SKM-1 (cell line): Measurements from ENCODE around the gene ZBTB7B.
A peak's percentile ranks its signal among the peaks of the same experiment; 100 is the strongest.

Experiments
- DNase-seq: peaks from one replicate; lab custom pipeline; 2025; ENCODE audit not compliant: unreplicated experiment; lab: John Stamatoyannopoulos, UW

ZBTB7B gene

DNA sequence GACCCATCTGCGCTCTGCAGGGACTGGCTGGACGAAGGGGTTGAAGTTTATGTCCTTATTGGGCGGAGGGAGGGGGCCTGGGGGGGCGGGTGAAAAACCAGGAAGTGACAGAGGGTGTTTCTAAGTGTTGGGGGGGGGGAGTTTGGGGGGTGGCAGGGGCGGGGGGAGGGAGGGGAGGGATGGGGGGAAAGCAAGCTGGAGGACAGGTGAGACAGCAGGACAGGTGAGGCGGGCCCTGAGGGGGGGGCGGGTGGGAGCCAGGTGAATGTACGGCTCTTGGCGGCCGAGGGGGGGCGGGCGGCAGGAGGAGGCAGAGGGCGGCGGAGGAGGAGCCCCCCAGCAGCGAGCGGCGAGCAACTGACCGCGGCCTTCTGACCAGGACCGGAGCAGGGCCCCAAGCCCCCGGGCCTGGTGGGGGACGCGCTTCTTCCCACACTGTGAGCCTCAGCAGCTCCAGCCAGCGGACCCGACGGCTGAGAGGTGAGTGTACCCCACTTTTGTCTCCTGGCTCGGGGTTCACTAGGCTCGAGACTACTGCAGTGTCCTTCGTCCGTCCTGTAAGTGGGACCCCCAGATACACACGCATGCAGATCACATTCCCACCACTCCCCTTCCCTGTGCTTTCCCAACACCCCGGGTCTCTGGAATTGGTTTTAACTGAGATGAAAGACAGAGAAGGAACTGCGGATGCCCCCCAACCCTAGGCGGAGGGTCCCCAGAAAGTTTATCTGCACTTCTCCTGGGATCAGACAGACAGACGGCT is at the start of gene ZBTB7B:
ZBTB7B (plus strand) TSS at position 339 of the 763 bp plus-strand sequence. CDS start 11,859 bp downstream, outside the sequence.
- peak; percentile 94 for DNase-seq

DNA sequence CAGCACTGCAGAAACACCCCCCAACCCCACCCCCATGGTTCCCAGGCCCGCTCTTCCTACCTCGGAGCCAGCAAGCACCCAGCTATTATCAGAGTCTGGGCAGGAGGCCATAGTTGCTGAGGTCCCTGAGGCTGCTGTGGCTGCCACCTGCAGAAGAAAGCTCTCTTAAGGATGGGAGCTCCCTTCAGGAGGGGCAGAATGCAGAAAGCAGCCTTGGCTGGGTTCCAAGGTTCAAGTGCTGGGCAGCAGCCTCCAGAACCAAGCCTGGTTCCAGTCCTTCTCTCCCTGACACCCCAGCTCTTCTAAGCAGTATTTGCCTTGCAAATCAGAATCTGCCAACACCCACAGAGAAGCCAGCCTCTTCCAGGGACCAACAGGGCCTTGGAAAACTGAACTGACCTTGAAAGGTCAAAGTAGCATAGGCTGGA is 49.0 kb upstream of the ZBTB7B start:
- DNase-seq: no peak

DNA sequence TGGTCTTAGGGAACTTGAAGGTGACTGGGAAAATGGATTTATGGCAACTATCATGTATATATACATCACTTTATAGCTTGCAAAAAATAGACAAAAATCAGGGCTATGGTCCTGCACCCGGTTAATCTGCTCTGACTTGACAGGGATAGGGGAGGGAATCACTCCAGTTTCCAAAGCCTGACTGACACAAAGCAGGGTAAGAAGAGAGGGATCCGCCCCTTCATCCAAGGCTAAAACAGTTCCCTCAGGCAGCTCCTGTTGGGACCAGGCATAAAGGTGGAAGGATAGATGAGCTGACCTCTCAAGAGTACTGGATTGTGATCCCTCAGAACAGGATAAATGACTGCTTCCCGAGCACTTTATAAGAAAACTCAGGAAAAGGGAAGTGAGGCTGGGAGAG is 48.1 kb upstream of the ZBTB7B start:
- DNase-seq: no peak

DNA sequence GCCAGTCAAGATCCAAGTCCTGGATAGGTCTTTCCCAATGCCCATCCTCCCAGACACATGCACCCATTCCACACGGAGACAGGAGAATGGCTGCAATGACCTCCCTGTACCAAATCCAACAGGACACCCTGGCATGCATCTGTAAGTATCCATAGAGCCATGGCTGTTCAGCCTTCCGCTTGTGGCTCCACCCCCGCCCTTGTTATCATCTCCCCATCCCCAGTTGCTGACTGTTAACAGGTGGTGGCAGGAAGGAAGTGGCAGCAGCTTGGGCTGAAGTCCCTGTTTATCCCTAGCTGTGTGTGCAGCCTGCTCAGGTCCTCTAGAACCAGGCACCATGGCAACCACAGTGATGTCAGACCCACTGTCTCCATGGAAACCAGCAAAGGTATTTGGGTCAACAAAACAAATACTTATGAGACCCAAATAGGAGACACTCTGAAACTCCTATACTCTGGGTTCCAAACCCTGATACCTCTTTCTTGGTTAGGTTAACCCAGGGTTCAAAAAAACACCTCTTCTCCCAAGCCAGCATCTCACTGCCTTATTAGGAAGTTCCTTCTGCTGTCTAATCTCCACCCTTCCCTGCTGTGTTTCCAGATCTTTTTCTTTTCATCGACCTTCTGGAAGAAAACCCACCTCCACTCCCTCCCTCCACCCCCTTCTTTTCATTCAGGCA is 47.4 kb upstream of the ZBTB7B start:
- no peak for DNase-seq

DNA sequence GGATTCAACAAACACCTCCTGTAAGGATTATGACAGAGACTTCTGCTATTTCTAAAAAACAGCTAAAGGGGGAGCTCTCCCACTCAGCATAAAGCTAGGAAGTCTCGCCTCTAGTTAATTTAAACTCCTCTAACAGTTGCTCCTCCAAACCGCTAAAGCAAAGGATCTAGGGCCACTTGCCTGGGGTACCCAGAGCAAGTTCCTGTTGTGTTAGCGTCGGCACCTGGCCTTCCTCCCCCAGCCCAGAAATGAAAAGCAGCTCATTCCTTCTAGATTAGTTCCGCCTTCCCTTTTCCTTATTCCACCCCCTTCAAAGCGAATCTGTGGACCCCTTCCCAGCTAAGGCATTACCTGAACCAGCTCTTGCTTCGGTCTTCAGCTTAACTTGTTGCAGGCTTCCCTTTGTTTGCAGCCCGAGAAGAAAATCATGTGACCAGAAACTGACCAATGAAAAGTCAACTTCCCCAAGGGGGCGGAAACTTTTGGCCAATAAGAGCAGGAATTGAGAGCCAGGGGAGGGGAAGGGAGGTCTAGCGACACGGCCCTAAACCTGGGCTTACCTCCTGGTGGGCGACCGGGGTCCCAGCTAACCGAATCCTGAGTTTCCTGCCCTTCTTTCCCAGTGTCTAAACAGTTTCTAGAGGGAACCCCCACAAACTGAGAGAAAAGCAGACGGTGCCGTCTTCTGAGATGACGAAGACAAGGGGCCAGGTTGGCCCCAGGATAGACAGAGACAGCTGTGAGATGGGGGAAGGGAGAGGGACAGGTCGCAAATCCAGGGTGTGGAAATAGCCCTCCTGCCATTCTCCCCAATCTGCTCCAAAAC is 46.7 kb upstream of the ZBTB7B start, which contains the start of gene PBXIP1:
PBXIP1 (minus strand) TSS at position 382 of the 826 bp plus-strand sequence. CDS start 2,378 bp downstream, outside the sequence.
- peak; percentile 86 for DNase-seq

DNA sequence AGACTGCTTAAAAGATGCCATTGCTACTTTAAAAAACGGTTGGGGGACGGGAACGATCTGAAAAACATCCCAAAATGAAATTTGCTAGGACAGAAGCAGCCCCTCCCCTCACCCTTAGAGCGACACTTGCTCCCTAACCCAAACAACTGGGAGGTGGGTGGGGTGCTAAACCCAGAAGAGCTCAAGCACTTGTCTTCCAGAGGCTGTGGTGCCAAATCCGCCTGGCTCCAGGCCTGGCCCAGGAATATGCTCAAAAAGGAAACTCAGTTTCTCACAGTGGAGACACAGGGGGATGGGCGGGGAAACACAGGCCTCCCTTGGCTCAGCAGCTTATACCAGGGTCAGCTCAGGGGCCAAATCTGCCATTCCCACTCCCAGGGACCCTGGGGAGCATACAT is 46.1 kb upstream of the ZBTB7B start:
- no peak for DNase-seq

DNA sequence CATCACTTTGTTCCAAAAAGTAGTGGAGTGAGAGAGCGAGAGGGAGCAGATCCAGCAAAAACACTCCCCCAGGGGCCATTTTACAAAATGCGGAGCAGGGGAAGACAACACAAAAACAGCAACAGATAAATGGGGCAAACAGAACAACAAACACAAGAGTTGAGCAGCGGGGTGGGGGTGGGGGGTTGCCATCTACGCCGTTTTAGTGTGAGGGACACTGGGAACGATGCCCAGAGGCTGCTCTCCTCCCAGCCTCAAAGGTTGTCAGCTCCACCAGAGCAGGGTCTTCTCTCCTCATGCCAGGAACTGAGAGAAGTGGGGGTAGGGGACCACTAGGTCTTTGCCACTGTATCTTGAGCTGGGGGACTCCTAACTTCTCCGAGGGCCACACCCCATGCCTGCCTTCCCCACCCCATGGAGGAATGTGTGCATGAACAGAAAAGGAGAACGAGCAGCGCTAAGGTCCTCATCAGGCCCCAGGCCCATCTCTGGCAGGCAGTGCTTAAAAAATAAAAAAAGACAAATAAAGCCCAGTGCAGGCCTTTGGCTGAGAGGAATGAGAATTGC is 45.4 kb upstream of the ZBTB7B start:
- no peak for DNase-seq

DNA sequence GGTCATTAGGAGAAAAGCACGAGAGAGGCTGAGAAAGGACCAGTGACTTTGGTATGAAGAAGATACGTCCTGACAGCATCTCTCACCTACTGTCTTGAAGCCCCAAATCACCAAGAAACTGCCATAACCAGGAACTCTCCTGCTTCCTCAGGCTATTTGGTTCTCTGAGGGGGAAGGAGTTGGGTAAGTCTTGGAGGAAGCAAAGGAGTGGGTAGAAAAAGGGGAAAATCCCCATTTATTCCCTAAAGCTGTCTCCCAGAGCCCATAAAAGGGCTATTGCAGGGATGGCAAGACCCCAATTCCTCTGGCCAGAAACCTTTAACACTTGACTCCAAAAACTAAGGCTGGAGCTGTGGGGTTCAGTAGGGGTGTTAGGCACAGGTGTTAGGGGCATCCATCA is 44.6 kb upstream of the ZBTB7B start:
- no peak for DNase-seq

DNA sequence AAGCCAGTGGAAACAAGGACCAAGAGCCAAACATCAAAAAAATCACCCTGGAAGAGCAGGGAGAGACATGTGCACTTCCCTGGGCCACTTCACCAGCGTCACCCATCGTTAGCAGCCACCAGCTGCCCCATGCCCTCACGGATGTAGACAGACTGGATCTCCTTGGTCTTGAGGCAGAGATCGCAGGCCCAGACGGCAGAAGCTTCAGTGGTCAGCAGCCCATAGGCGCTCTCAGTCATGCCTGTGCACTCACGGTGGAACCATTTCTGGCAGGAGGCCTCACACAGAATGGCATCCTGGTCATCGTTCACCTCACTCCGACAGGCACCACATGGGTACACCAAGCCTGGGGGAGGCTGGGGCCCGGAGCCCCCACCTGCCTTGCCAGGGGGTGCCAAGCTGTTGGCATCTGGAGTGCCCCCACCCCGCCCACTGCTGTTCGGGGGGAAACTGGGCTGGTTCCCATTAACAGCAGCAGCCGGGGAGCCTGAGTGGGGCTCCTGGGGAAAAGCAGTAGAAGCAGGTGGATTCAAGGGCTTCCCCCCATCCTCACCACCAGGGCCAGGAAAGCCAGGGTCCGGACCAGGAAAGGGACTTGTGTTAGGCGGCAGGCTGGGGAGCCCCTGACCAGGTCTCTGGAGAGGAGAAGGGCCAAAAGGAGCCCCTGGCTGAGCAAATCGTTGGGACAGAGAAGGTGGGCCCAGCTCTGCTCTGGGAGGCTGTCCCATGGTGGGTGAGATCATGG is 43.7 kb upstream of the ZBTB7B start:
- no peak for DNase-seq

DNA sequence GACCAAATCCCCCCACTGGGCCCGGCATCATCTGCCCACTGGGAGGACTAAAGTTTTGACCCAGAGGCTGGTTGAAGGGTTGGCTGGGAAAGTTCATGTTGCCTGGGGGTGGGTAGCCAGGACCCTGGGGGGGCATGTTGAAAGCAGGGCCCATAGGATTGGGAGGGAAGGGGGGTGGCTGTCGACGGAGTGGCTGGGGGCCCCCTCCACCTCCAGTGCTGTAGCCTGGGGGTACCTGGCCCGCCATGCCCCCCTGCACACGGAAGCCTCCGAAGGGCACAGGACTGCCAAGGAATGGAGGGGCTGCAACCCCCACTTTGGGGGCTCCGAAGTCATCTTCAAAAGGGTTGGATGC is 43.2 kb upstream of the ZBTB7B start:
- DNase-seq: no peak

DNA sequence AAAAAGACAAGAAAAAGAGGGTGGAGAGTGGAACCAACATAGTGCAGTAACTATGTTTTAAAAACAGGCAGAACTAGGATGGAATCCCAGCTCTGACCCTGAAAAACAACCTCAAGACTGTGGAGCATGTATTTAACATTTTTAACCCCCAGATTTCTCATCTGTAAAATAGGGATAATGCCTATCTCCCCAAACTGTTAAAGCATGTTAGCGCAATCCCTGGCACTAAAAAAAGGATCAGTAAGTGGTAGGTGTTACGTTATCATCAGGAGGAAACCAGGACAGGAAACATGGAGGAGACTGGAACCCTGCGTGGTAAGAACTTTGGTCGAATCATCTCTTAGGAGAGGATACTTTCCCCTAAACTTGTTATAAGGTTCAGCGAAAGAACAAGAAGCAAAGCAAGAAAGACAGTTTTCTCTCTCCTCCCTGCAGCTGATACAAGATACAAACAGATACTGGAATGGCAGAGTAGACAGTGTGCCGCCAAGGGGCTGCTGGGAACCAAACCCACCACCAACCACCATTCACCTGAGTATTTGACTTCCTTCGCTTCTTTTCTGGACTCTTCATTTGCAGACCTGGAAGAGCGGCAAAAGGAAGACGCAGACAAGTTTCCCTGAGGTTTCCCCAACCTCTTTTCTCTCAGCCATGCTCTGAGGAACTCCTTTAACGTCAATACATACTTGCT is 42.0 kb upstream of the ZBTB7B start:
- DNase-seq: no peak

DNA sequence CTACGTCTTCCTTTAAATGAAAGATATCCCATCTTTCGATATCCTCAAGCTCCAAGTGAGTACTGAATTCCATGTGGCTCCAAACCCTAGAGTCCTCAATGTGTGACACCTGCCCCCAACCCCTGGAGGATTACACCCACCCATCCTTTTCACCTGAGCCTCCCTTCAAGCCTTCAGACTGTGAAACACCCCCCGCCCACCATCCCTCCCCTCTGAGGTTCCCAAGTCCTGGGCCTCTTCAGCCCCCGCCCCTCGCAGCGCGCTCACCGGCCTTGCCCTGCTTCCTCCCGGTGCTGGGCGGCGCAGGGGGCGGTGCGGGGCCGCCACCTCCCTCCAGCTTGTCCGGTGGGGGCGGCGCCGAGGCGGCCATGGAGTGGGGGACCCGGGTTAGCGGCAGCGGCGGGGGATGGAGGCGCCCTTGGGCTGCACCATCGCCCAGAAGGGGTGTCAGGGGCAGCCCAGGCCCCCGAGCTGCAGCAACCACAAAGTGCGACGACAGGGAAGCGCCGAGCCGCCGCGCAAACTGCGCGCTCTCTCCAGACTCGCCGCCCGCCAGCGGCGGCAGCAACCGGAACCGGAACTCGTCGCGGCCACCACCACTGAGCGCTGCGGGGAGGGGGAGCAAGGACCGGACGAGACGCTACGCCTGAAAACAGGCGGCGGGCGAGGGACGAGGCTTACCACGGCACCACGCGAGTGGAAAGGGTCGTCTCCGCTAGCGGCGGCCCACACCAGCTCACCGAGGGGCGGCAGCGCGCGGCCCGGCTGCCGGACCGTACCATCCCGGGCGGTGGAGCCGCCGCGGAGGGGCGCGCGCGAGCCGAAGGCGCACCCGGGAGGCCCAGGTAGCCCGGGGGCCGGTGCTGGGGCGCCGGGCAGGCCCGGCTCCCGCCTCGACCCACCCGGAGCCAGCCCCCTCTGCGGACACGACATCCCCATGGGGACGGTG is 41.1 kb upstream of the ZBTB7B start, which contains the start of gene PYGO2:
PYGO2 (minus strand) TSS at position 576 of the 949 bp plus-strand sequence; CDS start at position 370, 206 bp downstream.
- peak; percentile 59 for DNase-seq

DNA sequence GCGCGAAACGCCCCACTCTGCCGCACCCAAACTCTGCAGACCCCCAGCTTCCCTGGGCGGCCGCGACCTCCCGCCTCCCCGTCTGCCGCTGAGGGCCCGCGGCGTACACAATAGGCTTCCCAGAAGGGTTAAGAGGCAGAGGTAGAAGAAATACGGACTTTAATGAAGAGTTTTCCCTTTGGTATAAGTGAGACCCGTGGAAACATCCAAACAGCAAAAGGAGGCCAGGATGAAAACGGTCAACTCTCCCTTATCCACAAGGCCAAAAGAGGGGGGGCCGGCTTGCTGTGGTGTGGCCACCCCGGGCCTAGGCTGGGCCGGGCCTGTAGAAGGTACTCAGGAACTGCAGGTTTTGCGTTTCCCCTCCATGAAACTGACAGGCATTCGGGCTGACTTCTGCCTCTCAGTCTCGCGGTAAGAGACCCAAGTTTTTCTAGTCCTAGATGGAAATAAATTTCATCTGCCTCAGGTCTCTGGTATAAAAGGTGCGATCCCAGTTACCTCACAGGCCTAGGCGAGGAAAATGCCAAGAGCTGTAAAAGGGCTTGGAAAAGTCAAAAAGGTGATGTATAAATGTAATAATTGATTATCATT is 40.3 kb upstream of the ZBTB7B start:
- DNase-seq: no peak

DNA sequence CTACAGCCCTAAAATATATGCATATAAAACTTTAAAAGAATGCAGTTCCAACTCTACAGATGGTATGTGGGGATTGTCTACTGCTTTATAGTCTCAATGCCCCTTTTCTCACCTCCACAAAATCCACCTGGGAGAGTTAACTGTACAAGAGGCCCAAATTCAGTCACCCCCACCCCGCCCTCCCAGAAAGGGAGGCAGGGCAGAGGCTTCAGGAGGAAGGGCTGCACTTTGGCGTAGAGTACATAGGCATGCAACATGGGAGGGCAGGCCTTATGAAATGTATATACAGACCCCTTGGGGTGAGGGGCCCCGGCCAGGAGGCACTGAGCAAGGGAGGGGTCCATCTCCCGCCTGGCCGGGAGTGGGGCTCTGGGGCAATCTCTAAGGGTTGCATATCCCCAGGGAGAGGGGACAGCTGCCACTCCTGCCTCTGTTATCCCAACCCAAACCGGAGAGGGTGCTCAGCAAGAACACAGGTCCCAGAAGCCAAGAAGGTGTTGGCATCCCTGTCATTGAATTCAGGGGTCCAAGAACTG is 39.7 kb upstream of the ZBTB7B start:
- DNase-seq: no peak

DNA sequence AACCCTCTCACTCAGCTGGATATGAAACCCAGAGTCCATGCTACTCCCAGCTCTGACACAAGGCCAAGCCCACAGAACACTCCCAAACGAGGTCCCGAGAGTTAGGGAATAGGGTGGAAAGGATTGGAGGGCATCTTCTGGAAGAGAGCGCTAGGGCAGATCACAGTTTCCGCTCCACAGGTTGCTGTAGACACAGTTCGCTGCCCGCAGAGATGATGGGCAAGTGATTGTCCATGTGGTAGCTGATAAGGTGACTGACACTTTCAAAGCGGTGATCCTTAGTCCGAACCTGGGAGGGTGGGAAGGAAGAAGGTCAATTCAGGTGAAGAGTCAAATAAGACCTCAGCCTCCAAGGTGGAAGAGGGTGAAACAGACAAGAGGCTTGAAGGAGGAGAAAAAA is 39.0 kb upstream of the ZBTB7B start:
- no peak for DNase-seq

DNA sequence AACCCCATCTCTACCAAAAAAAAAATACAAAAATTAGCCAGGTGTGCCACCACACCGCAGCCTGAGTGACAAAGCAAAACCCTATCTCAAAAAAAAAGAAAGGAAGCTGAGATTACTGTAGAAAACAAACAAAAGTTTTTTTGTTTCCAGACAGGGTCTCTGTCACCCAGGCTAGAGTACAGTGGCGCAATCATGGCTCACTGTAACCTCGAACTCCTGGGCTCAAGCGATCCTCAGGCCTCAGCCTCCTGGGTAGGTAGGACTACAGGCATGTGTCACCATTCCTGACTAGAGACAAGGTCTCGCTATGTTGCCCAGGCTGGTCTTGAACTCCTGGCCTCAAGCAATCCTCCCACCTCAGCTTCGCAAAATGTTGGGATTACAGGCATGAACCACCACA is 38.2 kb upstream of the ZBTB7B start:
- no peak for DNase-seq

DNA sequence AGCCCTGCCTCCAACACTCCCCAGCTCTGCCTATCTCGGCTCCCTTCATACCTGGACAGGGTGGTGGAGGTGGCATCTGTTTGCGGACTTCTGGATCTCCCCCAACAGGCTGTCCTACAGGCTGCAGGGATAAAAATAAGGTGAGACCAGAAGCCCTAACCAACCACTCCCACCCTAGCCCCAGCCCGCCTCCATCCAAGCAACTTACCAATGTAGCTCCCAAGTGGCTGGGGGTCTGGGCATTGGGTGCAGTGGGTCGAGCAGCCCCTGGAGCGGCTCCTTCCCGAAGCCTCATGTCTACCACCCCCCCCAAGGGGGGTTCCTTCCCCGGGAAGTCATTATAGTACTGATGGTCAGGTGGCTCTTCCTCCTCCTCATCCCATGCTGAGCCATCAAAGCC is 36.5 kb upstream of the ZBTB7B start:
- DNase-seq: no peak

DNA sequence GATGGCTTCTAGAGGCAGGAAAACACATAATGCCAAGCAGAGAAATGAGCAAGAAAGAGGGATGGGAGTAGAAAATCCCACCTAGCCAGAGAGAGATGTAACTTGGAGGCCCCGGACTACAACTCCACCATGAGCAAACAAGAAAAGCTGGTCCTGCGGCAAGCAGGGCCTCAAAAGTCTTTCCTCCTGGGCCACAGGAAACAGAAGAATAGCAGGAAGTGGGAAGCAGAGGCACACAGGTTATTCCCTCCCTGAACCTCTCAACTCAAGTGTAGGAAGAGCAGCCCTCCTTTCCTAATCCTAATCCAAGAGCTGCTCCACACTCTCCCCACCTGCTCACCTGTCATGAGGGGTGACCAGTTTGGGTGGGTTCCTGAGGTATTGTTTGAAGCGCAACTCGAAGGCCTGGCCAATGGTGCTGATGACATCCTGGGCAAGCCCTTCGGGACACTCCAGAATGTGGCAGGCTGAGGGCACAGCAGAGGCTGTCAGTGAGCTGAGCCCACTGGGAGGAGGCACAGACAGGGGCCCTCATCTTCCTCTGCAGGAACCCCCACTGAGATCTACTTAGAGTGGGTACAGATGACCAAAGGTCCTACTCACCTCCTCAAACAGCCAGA is 35.2 kb upstream of the ZBTB7B start:
- DNase-seq: no peak
